Measurements from ENCODE around the gene OR10AD1.
"Not testable (repeated sequence)": the region's sequence is repeated elsewhere in the genome, so short reads cannot be mapped to it uniquely, and the experiment has no call there.

OR10AD1 gene

GRCh38 chr12:48157889-48158370, 45.2 kb downstream of the OR10AD1 start:
- no peak for DNase-seq (ENCODE audit: low spot score)

GRCh38 chr12:48157018-48157888, 45.8 kb downstream of the OR10AD1 start, which contains the start of gene ASB8:
ASB8 (minus strand) TSS chr12:48157515; CDS start chr12:48153496, 4,019 bp downstream.
- peak; percentile 86 for DNase-seq (ENCODE audit: low spot score)

GRCh38 chr12:48156652-48157017, 46.5 kb downstream of the OR10AD1 start:
- DNase-seq (ENCODE audit: low spot score), result no peak

- not testable (repeated sequence) for DNase-seq (ENCODE audit: low spot score)
These were observed 47.3 kb downstream of the OR10AD1 start for GRCh38 chr12:48155786-48156185.
